Measurements from ENCODE around the gene NUDC. TPM values are rescaled to one million over a fixed set of nuclear protein-coding genes. Genes with fewer than 3 reads are reported as not detected.

The NUDC gene
- total and polyA plus RNA-seq, 4 donors, result 39.3 to 77.8 (median 64.4) TPM

GRCh38 chr1:26887125-26887524, 34.4 kb upstream of the NUDC start:
- H3K4me3 ChIP-seq, result no peak overlapping the region
- peak in 2 of 3 donors; percentile 35 to 36 for DNase-seq
- H3K27me3 ChIP-seq (ENCODE audit: control insufficient read depth in 3 of 3, insufficient read depth in 3 of 3, low read length in 2 of 3), result no peaks in the 10 kb centered on the region
- H3K27ac ChIP-seq (ENCODE audit: low read depth in 1 of 2, low read length in 1 of 2), result no peak overlapping the region
- ATAC-seq (ENCODE audit: insufficient read depth, low FRiP score), result no peak
- 88 to 89% methylated on average over 1 of the region's 1 CpG for WGBS, 2 donors
- H3K4me1 ChIP-seq (ENCODE audit: control insufficient read depth in 5 of 5, insufficient read depth in 5 of 5, low read length in 5 of 5), result peaks cover 0 to 11% (median 7%) of the 10 kb centered on the region in 5 donors
- H3K9ac ChIP-seq (ENCODE audit: insufficient read depth in 1 of 2, low read length in 2 of 2), result no peak overlapping the region
- no peak for TF ChIP-seq CTCF (IDR thresholded peaks at IDR 0.05; ENCODE audit: control extremely low read depth, extremely low read depth)
- H3K36me3 ChIP-seq (ENCODE audit: control insufficient read depth in 4 of 4, insufficient read depth in 4 of 4, low read length in 4 of 4), result peaks cover 18 to 44% (median 42%) of the 10 kb centered on the region in 4 donors
- peaks cover 0 to 2% (median 0%) of the 10 kb centered on the region in 4 donors for H3K9me3 ChIP-seq (ENCODE audit: control insufficient read depth in 4 of 4, insufficient read depth in 3 of 4, low read length in 3 of 4)

- WGBS, 2 donors, result 79 to 94% methylated on average over 1 of the region's 1 CpG
- H3K9me3 ChIP-seq (ENCODE audit: control insufficient read depth in 4 of 4, insufficient read depth in 3 of 4, low read length in 3 of 4), result peaks cover 0 to 2% (median 0%) of the 10 kb centered on the region in 4 donors
- H3K4me1 ChIP-seq (ENCODE audit: control insufficient read depth in 5 of 5, insufficient read depth in 5 of 5, low read length in 5 of 5), result peaks cover 0 to 11% (median 7%) of the 10 kb centered on the region in 5 donors
- no peak for DNase-seq
- no peak for TF ChIP-seq CTCF (IDR thresholded peaks at IDR 0.05; ENCODE audit: control extremely low read depth, extremely low read depth)
- peaks cover 22 to 40% (median 37%) of the 10 kb centered on the region in 4 donors for H3K36me3 ChIP-seq (ENCODE audit: control insufficient read depth in 4 of 4, insufficient read depth in 4 of 4, low read length in 4 of 4)
- no peak overlapping the region for H3K9ac ChIP-seq (ENCODE audit: insufficient read depth in 1 of 2, low read length in 2 of 2)
- ATAC-seq (ENCODE audit: insufficient read depth, low FRiP score), result no peak
- H3K27ac ChIP-seq (ENCODE audit: low read depth in 1 of 2, low read length in 1 of 2), result no peak overlapping the region
- H3K4me3 ChIP-seq, result no peak overlapping the region
- H3K27me3 ChIP-seq (ENCODE audit: control insufficient read depth in 3 of 3, insufficient read depth in 3 of 3, low read length in 2 of 3), result no peaks in the 10 kb centered on the region
Observed at GRCh38 chr1:26888231-26888630, 33.3 kb upstream of the NUDC start.

- Histone ChIP-seq H3K9ac (ENCODE audit: insufficient read depth in 1 of 2, low read length in 2 of 2) (peak within 1 kb of the TSS; percentile 82 to 87), H3K27me3 (ENCODE audit: control insufficient read depth in 3 of 3, insufficient read depth in 3 of 3, low read length in 2 of 3) (no peaks in the 10 kb centered on the region), H3K4me1 (ENCODE audit: control insufficient read depth in 5 of 5, insufficient read depth in 5 of 5, low read length in 5 of 5) (peaks cover 0 to 11% (median 7%) of the 10 kb centered on the region in 5 donors), H3K4me3 (peak within 1 kb of the TSS; percentile 76), H3K9me3 (ENCODE audit: control insufficient read depth in 4 of 4, insufficient read depth in 3 of 4, low read length in 3 of 4) (no peaks in the 10 kb centered on the region), H3K36me3 (ENCODE audit: control insufficient read depth in 4 of 4, insufficient read depth in 4 of 4, low read length in 4 of 4) (peaks cover 13 to 34% (median 29%) of the 10 kb centered on the region in 4 donors), H3K27ac (ENCODE audit: low read depth in 1 of 2, low read length in 1 of 2) (peak within 1 kb of the TSS; percentile 88 to 98)
- 1% methylated on average over 89 of the region's 89 CpGs for WGBS, 2 donors
- DNase-seq, result peak; percentile 81 to 92 (median 84)
- peak; percentile 94 for ATAC-seq (ENCODE audit: insufficient read depth, low FRiP score)
- no peak for TF ChIP-seq CTCF (IDR thresholded peaks at IDR 0.05; ENCODE audit: control extremely low read depth, extremely low read depth)
Observed at GRCh38 chr1:26889551-26890466, 31.7 kb upstream of the NUDC start, which contains the start of gene GPN2. TSS of gene GPN2 (minus strand) at chr1:26890283. CDS start at chr1:26890096, 187 bp downstream.

Data from lung (tissue), 12 donors.